ENCODE results near the gene MLPH.

DNA sequence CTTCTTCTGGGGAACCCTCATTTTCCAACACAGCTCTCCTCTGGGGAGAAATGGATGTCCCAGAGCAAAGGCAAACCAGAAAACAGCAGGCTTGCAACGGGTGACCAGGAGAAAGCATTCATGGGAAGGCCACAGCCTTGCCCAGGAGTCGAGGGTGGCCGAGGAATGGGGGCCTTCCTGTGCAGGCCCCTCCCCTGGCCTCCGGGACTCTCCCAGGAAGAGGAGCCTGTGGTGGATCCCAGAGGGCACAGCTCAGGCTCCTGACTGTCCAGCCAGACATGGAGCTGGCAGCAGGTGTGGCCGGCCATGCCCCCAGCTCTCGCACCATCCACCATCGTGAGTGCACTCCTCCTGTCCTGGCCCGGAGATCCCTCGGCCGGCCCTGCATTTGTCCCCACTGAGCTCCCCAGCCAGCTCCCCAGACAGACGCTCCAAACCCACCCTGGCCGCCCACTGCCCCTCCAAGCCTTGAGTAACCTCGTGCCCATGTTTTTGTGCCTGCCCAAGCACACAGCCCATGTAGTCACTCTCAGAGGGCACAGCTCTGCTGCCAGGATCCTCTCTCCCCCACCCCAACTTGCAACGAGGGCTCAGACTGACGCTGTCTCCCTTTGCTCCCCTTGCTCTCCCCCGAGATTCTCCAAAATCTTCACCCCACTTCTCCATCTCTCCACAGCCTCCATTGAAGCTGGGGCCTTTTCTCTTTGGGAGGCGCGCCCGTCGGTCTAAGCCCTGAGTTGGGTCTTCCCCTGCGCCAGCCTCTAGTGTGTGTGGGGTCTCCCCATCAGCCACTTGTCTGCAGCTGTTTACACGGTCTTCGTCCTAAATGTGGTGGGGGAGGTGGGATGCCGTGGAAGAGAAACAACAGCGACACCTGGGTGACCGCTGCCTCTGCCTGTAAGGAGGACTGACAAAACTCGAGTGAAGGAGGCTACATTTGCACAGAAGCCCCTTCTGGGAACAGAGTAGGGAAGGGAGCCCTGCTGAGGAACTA is 89.1 kb downstream of the MLPH start:
- TF ChIP-seq, protein P1, sequence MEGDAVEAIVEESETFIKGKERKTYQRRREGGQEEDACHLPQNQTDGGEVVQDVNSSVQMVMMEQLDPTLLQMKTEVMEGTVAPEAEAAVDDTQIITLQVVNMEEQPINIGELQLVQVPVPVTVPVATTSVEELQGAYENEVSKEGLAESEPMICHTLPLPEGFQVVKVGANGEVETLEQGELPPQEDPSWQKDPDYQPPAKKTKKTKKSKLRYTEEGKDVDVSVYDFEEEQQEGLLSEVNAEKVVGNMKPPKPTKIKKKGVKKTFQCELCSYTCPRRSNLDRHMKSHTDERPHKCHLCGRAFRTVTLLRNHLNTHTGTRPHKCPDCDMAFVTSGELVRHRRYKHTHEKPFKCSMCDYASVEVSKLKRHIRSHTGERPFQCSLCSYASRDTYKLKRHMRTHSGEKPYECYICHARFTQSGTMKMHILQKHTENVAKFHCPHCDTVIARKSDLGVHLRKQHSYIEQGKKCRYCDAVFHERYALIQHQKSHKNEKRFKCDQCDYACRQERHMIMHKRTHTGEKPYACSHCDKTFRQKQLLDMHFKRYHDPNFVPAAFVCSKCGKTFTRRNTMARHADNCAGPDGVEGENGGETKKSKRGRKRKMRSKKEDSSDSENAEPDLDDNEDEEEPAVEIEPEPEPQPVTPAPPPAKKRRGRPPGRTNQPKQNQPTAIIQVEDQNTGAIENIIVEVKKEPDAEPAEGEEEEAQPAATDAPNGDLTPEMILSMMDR (IDR thresholded peaks at IDR 0.05) = no peak
- TF ChIP-seq POLR2A (IDR thresholded peaks at IDR 0.05) = no peak

Measured in lower leg skin (tissue), 3 donors.